SH-SY5Y (cell line): ENCODE results near the gene CLEC2B.

Source experiments
- GATA2 ChIP-seq: IDR thresholded peaks from 2 replicates; pipeline ENCODE4 v1.6.1; 2011; ENCODE audit warnings: mild to moderate bottlenecking, low read depth, low read length
- GATA3 ChIP-seq: IDR thresholded peaks from 2 replicates; pipeline ENCODE4 v1.6.1; 2011; ENCODE audit warnings: low read depth, mild to moderate bottlenecking, low read length, moderate library complexity

The CLEC2B gene

DNA sequence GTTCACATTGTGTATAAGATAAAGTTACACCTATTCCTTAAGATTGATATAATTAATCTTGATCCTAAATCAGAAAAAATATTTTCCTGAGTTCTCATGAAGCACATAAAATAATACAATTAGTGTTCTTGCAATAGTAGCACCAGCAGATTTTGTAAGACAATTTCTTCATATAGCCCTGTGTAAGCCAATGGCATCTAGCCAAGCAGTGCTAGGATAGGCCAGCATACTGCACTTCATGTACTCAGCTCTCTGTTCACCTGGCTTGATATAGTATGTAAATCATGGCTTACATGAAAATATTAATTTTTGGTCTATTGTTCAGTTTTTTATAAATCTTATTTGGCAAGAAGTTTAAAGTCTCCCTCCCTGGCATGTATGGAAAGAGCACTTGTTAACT lies 14.0 kb upstream of the CLEC2B start:
- no peak for TF ChIP-seq GATA3
- no peak for TF ChIP-seq GATA2

GRCh38 chr12:9881988-9882387 lies 12.8 kb upstream of the CLEC2B start:
- TF ChIP-seq GATA2 (no peak), GATA3 (no peak)

GRCh38 chr12:9881246-9881645 lies 12.1 kb upstream of the CLEC2B start, which contains the start of gene KLRF2:
Gene KLRF2 (plus strand): TSS chr12:9881489. CDS start chr12:9881596, 107 bp downstream.
- TF ChIP-seq GATA2: no peak
- no peak for TF ChIP-seq GATA3

DNA sequence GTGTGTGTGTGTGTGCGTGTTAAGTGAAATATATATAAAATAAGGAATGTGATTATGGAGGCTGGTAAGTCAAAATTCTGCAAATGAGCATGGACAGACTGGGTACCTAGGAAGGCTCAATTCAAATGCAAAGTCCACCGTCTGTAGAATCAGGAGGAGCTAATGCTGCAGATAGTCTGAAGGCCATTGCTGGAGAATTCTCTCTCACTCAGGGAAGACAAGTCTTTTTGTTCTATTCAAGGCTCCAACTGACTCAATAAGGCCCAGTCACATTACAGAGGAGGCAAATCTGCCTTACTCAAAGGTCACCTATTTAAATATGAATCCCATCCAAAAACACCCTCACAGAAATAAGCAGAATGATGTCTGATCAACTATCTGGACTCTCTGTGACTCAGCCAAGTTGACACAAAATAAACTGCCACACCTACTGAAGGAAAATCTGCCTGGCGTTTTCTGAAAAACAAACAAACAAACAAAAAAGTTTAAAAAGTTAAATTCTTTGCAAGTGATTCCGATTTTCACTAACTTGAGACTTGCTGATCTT lies 11.5 kb upstream of the CLEC2B start:
- TF ChIP-seq GATA3 (no peak), GATA2 (no peak)

DNA sequence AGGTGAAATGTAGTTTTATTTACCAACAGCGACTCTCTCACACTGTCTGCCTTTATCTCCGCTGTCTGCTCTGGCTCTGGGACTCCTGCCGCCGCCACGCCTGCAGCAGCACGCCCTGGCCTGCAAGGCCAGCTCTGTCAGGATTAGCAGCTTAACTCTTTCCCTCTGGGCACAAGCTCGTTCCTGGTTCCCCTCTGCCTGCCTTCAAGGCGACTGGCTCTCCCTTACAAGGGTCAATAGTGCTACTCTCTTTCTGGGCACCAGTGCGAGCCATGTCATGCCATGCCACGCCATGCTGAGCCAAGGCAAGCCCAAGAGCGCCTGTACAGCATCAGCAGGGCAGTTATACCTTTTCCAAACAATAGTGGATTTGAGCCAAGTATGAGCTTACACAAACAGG lies 3.6 kb upstream of the CLEC2B start:
- TF ChIP-seq GATA3 (no peak), GATA2 (no peak)

DNA sequence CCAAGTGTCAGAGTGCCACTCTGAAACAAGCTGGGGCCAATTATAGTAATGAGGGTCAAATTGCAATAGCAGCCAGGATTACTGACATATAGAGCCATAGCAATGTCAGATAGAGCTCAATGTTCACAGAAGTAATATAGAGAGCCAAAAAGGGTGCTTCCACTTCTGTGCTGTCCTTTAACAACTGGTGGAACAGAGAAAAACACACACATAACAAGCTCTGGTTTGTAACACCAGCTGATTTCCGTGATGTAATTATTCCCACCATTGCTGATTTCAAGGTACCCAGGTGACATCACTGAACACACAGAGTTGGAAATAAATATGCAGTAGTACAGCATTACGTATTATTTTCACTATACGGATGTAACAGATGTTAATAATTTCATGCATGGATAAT lies 3.0 kb upstream of the CLEC2B start:
- TF ChIP-seq GATA2 (no peak), GATA3 (no peak)

DNA sequence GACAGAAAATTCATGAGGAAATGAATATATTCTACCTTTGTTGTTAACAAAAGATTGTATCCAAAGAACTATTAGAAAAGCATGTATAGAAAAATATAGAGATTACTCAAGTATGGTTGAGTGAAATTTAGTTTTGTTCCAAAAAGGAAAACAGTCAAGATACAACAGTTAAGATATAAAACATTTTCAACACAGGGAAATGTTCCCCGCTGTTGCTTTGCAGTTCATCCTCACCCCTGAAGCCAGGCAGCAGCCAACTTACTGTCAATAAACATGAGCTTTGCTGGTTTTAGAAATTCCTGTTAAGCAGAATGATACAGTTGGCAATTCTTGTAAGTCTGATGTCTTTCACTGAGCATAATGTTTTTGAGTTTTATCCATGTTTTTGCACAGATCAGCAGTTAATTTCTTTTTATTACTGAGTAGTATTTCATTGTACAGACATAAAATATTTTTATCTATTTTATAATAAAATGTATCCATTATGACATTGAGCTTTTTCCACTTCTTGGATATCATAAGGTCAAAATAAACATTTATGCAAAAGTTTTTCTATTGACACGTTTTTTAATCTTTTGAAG lies 1.2 kb upstream of the CLEC2B start:
- TF ChIP-seq GATA3 (no peak), GATA2 (no peak)

DNA sequence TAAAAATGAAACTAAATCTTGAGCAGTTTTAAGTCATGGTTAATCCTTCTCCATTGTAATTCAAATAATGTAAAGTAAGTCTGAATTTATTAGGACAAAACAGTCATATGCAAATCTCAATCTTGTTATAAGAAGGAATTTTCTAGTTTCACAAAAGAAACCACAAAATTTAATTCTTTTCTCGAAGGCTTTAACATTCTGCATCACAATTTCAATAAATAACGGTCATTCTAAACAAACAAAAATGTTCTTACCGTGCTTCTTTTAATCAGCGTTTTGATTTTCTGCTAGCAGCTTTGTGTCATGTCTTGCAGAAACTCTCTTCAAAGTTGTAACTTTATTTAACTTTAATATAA lies 225 bp downstream of the CLEC2B start:
- TF ChIP-seq GATA2: no peak
- TF ChIP-seq GATA3: no peak

DNA sequence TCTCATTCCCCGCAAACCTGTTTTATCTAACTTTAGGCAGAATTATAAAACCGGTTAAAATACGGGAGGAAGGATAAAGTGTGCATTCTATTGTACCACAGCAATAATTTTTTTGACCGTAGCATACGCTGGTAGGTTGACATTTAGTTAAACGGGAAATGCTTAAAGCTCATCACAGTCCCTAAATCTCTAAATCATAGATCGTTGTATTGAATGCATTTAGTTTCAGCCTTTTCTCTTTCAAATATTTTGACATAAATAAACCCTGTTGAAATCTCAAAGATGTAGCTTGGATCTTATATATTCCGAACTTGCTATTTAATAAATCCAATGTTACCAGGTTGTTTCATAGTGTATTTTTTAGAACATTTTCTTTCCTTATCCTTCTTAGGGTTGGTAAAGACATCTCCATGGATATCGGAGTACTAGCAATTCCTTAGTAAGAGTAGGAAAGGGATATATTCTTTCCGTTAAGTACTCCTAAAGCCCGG lies 798 bp downstream of the CLEC2B start:
- TF ChIP-seq GATA3 (no peak), GATA2 (no peak)

GRCh38 chr12:9867531-9867930 lies 1.6 kb downstream of the CLEC2B start:
- TF ChIP-seq GATA3 (no peak), GATA2 (no peak)

DNA sequence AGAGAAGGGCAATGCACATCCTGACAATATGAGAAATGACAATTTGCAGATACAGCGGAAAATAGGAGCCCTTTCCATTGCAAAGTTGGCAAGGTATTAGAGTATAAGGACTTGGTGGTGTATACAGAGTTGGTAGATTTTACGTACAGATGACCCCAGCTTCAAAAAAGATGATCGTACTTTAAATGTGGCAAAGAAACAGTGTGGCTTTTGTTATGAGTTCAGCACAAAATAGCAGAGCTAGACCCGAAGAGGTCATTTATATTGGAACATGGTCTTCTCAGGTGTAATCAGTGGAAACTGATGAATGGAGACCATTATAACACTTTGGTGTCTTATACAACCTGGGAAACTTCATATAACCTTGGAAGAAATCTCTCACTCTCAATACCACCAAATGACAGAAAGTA lies 2.3 kb downstream of the CLEC2B start:
- TF ChIP-seq GATA2 (no peak), GATA3 (no peak)

DNA sequence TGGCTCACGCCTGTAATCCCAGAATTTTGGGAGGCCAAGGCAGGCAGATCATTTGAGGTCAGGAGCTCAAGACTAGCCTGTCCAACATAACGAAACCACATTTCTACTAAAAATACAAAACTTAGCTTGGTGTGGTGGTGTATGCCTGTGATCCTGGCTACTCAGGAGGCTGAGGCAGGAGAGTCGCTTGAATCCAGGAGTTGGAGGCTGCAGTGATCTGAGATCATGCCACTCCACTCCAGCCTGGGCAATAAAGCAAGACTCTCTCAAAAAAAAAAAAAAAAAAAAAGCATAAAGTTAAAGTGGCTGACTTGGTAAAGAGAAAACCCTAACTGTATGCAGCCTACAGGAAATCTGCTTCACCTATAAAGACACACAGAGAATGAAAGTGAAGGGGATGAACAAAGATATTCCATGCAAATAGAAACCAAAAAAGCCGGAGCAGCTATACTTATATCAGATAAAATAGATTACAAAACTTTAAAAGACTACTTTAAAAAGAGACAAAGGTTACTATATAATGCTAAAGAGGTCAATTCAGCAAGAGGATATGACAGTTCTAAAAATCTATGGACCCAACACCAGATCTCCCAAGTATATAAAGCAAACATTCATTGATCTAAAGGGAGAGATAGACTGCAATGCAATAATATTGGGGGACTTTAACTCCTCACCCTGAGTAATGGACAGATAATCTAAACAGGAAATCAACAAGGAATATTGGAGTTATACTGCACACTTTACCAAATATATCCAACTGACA lies 4.1 kb downstream of the CLEC2B start:
- TF ChIP-seq GATA3 (no peak), GATA2 (no peak)

- no peak for TF ChIP-seq GATA2
- TF ChIP-seq GATA3: no peak
Measured at GRCh38 chr12:9858135-9858534, 11.0 kb downstream of the CLEC2B start.

DNA sequence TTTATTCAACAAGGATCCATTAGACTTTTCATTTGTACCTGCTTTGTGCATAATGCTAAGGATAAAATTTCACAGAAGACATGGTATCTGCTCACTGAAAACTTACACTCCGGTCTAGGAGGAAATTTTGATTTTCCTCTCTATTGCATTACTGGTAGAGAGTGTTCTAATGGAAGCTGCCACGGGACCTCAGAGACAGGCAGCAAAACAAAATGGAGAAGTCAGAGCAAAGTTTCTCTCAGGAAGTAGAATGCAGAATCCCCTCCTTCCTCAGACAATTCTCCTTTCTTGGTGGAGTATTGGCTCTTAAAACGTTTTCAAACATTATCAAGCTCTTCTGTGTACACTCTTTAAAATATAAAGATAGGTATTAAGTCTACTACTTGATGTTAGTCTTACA lies 12.3 kb downstream of the CLEC2B start:
- TF ChIP-seq GATA3 (no peak), GATA2 (no peak)

DNA sequence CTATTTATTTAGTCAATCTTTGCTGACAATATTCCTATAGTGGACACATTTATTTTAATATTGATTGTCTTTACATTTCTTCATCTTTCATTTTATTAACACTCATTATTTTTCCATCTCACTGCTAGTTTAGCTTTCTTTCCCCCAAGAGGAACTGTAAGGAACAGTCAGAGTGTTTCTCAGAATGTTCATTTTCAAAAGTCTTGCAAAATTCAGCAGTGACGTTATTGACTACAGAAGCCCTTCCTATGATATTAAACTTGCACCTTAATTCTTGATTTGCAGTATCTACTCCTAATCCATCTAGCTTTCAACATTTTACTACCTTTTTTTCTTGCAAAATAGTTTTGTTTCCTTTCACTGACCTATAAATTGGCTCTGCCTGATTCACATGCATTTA lies 13.0 kb downstream of the CLEC2B start:
- no peak for TF ChIP-seq GATA2
- TF ChIP-seq GATA3: no peak

- TF ChIP-seq GATA2: no peak
- TF ChIP-seq GATA3: no peak
Measured at GRCh38 chr12:9851927-9852326, 17.2 kb downstream of the CLEC2B start.
